RPMI7951 (cell line): Measurements from ENCODE around the gene SHLD1. TPM values are rescaled to one million over a fixed set of nuclear protein-coding genes. Genes with fewer than 3 reads are reported as not detected.

Source experiments
- DNase-seq: peaks from one replicate; pipeline ENCODE4 v3.0.0-alpha.2; 2012; ENCODE audit warnings: low read depth
- total RNA-seq: library from RNA; depleted of rRNA; stranded (reverse); fragments of >200 nt; shearing (Covaris generic); gene quantifications from 2 replicates; pipeline ENCODE4 v1.2.3, GENCODE V29; 2014

SHLD1 gene
- total RNA-seq, 1 experiment from 2014 or later: 12.5 TPM

- peak; percentile 23 for DNase-seq
These were observed 95.7 kb downstream of the SHLD1 start for GRCh38 chr20:5845681-5846615.

DNA sequence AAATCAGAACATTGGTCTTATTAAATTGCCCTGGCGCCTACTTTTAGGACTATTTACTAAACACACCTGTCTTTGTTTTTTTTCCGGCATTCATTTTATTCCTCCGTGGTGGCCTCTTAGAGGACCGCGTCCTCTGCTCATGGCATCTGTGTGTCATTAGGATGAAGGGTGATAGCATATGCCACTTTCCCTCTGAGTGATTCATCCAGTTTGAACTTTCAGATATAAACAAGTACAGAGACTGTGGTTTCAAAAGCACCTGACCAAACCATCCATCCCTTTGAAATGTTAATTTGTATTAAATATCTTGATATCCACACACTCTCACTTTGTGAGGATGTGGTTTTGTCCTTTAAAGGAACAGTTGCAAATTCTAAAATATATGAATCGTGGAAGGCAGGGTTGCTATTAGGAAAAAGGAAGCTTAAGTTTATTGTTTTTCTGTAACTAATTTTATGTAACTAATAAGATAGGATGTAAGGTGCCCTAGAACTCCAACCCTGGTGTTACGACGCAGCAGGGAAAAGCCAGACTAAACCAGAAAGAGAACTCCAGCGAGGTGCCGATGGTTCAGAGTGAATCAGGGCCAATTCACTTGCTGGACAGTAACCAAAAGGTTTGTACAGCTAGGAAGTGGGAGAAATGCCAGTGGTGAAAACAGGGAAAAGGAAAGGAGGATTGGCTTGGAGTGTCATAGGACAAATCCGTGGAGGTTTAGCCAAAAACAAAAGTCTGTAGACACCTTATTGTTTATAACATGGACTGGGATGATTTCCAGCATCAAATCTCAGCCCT, 98.7 kb downstream of the SHLD1 start:
- DNase-seq: peak; percentile 86

- no peak for DNase-seq
These were observed 105.7 kb downstream of the SHLD1 start for GRCh38 chr20:5855939-5856338.

DNA sequence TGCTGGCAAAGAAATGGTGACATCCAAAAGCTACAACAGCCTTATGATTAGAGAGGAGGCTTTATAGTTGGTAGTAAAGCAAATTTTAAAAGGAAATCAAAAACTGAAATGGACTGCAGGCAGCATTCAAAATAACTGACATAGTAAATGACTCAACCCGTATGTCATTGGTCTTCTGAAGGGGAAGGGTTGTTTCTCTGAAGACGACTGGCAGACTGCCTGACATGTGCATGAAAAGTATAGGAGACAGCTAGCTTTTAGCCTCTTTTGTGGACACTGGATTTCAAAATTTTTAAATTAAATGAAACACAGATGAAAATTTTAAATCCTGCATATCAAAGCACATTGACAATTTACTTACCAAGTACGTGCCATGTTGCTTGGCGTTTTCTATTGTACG, 109.4 kb downstream of the SHLD1 start:
- peak; percentile 81 for DNase-seq

GRCh38 chr20:5862703-5863039, 112.5 kb downstream of the SHLD1 start:
- no peak for DNase-seq

- peak; percentile 94 for DNase-seq
These were observed 113.0 kb downstream of the SHLD1 start for GRCh38 chr20:5863040-5863833.

GRCh38 chr20:5864428-5864827, 114.2 kb downstream of the SHLD1 start:
- no peak for DNase-seq

GRCh38 chr20:5864873-5865587, 114.8 kb downstream of the SHLD1 start:
- DNase-seq: peak; percentile 65

DNA sequence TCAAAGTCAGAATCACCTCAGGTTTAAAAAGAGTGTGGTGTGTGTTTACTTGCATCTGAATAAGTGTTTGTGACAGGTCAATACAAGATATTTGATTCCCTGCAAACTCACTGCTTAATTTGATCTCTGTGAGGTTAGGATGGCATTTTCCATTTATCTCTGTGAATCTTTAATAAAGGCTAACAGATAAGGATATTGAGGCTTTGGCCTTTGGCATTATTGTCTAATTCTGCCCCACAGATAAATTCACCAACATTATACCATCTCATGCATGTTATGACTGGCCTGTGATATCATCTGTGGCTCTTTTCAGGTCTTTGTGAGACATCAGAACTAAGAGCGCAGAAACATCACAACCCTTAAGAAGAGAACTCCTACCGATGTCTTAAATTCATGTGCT, 115.4 kb downstream of the SHLD1 start:
- DNase-seq: no peak

DNA sequence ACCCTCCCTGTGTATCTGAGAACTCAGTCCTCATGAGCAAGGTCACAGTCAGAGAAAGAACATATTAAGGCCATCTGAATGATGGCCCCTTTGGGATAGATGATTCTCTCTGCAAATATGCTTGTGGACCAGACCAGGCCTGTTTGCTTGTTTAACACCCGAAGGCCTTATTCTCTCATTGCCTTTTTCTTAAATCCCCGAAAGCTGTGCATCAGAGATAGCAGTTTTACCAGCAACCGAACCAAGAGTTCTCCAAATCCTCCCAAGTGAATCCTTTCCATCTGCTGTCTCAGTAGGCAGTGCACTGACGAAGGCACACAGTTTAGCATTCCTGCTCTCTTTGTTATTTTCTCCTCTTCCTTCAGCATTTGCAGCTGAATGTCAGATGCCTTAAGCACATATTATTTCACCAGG, 120.4 kb downstream of the SHLD1 start:
- DNase-seq: no peak

DNA sequence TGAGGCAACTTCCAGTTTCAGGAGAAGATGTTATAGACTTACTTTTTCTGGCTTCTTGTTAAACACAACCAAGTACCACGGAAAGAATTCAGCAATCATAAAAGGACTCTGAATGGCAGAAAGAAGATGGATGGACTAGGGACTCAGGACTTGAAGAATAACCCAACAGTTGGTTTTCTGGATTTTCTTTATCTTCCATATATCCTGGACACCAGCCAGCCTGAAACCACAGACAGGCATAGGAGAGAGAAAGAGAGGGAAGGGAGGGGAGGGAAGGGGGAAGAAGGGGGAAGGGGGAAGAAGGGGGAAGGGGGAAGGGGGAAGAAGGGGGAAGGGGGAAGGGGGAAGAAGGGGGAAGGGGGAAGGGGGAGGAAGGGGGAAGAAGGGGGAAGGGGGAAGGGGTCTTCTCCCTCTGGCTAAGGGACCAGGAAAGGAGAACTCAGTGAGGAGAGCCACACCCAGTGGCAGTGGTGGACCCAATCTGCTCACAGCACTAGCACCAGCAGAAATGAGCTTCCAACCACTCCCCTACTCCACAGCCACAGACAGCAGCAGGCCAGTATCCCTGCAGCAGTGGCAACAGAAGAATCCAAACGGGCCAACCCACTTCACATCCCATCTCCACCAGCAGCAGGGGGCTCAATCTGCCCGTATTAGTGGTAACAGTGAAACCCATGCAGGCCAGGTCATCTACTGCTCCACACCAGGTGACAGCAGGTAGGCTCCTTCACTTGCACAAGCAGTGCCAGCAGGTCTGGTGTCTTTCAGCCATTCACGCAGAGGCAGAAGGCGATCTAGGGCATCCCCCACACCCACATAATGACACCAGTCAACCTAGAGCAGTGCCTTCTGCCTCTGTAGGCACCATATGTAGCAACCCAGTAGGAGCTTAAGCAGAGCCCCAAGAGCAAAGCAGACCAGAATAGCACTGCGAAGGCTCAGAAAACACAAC, 121.5 kb downstream of the SHLD1 start:
- peak; percentile 25 for DNase-seq

- peak; percentile 20 for DNase-seq
These were observed 126.9 kb downstream of the SHLD1 start for GRCh38 chr20:5877128-5877527.

GRCh38 chr20:5880326-5880725, 130.1 kb downstream of the SHLD1 start:
- DNase-seq: no peak

DNA sequence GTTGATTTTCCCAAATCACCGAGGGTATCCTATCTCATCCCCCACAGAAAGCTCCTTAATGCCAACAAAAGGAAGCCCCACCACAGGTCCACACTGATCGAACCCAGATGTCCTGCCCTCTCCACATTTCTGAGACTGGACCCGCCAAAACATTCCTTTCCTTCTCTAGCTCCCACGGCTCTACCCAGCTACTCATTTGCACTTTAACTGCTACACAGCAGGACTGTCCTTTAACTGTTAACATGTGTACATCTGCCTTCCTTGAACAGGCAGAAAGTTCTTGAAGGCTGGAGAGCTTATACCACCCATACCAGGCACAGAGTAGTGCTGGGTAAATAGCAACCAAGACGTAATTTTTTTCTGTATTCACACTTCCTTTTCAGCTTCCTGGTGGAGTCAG, 131.5 kb downstream of the SHLD1 start:
- DNase-seq: no peak

- no peak for DNase-seq
These were observed 132.0 kb downstream of the SHLD1 start for GRCh38 chr20:5882166-5882565.

- no peak for DNase-seq
These were observed 134.5 kb downstream of the SHLD1 start for GRCh38 chr20:5884465-5885335.

GRCh38 chr20:5885866-5886265, 135.7 kb downstream of the SHLD1 start:
- no peak for DNase-seq

DNA sequence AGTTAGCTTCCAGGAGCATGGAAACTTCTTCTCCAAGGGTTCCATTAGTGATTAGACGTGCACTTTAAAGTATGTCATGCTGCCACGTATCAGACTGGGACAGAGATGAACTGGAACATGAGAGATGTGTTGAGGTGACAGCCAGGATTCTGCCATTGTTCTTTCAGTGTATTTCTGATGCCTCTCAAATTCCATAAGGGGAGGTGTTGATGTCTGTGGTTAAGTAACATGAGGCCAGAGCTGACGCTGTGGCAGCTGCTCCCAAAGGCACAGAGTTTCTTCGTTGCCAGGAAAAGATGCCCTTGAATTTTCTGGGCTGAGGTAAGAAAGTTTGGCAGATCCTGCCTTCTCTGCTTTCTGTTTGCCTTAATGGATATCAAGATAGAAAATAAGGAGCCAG, 136.6 kb downstream of the SHLD1 start:
- DNase-seq: peak; percentile 39

DNA sequence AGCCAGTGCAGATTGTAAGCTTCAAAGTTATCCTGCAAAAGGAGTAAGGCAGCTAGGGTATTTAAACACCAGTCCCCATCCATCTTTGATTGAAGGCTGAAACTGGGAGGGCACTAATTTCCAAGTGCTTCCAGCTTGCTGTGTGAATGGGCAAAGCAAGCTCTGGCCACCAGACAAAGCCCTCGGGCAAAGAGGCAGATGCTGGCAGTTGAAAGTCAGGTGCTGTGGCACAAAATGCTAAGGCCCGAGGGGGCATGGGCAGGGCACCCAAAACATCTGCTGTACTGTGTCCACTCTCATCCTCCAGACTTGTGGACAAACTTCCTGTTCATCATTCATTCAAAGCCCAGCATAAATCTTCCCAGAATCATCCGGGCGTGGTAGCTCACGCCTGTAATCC, 137.2 kb downstream of the SHLD1 start:
- DNase-seq: peak; percentile 59
